Measurements from ENCODE around the gene CPD.

DNA sequence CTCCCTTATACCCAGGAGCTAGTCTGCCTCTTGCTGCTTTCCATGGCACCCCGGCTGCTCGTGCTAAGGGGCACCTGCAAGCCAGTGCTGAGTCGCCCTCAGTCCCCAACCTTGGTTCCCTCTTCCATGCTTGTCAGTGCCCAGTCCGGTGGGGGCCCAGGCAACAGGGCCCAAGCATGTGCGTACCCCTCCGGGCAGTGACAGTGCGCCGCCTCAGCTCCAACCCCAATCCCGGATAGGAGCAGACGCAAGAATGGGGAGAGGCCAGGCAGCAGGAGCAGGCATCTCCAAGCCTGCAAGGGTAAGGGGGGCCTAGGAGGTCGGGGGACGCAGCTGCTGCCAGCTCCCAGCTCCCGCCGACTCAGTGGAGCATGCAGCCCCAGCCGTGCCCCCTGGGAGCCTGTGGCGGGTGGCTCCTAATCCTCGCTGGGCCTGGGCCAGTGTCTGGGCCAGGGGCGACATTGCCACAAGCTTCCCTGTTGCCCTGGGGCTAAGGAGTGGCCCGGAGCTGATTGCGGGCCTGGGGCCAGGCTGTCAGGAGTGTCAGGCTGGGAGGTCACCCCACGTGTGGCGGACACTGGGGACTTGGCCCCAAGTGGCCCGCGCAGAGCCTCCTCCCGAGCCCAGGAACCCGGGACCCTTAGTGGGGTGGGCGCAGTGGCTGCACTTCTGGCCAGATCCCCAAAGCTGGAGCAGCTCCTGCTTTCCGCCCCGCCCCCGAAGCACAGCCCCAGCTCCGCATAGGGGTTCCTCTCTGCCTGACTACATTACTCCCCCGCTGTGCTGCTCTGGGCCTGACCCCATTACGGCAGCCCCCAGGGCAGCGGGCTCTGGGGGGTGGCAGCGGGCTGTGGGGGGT, 9.8 kb downstream of the CPD start:
- TF ChIP-seq, protein P1, sequence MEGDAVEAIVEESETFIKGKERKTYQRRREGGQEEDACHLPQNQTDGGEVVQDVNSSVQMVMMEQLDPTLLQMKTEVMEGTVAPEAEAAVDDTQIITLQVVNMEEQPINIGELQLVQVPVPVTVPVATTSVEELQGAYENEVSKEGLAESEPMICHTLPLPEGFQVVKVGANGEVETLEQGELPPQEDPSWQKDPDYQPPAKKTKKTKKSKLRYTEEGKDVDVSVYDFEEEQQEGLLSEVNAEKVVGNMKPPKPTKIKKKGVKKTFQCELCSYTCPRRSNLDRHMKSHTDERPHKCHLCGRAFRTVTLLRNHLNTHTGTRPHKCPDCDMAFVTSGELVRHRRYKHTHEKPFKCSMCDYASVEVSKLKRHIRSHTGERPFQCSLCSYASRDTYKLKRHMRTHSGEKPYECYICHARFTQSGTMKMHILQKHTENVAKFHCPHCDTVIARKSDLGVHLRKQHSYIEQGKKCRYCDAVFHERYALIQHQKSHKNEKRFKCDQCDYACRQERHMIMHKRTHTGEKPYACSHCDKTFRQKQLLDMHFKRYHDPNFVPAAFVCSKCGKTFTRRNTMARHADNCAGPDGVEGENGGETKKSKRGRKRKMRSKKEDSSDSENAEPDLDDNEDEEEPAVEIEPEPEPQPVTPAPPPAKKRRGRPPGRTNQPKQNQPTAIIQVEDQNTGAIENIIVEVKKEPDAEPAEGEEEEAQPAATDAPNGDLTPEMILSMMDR (IDR thresholded peaks at IDR 0.05), result no peak
- TF ChIP-seq EP300 (IDR thresholded peaks at IDR 0.05) (no peak), POLR2A (IDR thresholded peaks at IDR 0.05) (no peak), POLR2AphosphoS5 (IDR thresholded peaks at IDR 0.05) (no peak)
